Testis (tissue), 3 donors: ENCODE measurements around the gene LRRC27. TPM values are rescaled to one million over a fixed set of nuclear protein-coding genes. Genes with fewer than 3 reads are reported as not detected.

Experiments
- DNase-seq: peaks from one replicate; pipeline ENCODE4 v3.0.0-alpha.2; 2019
- H3K27ac ChIP-seq, 2 donors: fragments of 200-600 bp; sonication (generic); one replicate each; pipeline ENCODE4 v1.5.1; 2019
- H3K27me3 ChIP-seq: fragments of 200-600 bp; sonication (generic); one replicate; pipeline ENCODE4 v1.5.1; 2019
- H3K36me3 ChIP-seq: fragments of 200-600 bp; sonication (generic); one replicate; pipeline ENCODE4 v1.5.1; 2017; ENCODE audit warnings: low read depth; ENCODE audit errors: missing control alignments
- H3K4me1 ChIP-seq: fragments of 200-600 bp; sonication (generic); one replicate; pipeline ENCODE4 v1.5.1; 2019
- H3K4me3 ChIP-seq, 2 donors: fragments of 200-600 bp; sonication (generic); one replicate each; pipeline ENCODE4 v1.5.1; 2017 to 2019
- H3K9me3 ChIP-seq: fragments of 200-600 bp; sonication (generic); one replicate; pipeline ENCODE4 v1.5.1; 2017
- CTCF ChIP-seq, 3 experiments: fragments of 450-650 bp in 2 of 3; fragments of 200-600 bp in 1 of 3; sonication (generic) in 1 of 3; IDR thresholded peaks; one replicate each; pipeline ENCODE4 v1.5.1; 2016 to 2019; ENCODE audit warnings: antibody characterized with exemption in 3 of 3, mild to moderate bottlenecking in 2 of 3, moderate library complexity in 1 of 3
- POLR2A ChIP-seq: fragments of 450-650 bp; IDR thresholded peaks from one replicate; pipeline ENCODE4 v1.6.1; 2017; ENCODE audit warnings: antibody characterized with exemption, mild to moderate bottlenecking, moderate library complexity
- WGBS, 2 donors: methylation state at CpG; one replicate each; pipeline ENCODE4 v1.1.5; 2018; 5-methylcytosine and 5-hydroxymethylcytosine counted together
- intact Hi-C: fragments of 100-400 bp; cut with DNase I; formaldehyde crosslinking; loops from one replicate; pipeline ENCODE4 v1.15.1; 2023; ENCODE audit warnings: low total_unique reads
- polyA plus RNA-seq: library from polyadenylated mRNA; stranded (reverse); fragments of 350-450 nt; fragmentation: Illumina TruSeq; extraction: RNeasy Lipid Tissue Mini Kit (QIAGEN cat#74804); gene quantifications from one replicate; pipeline ENCODE4 v1.2.3, GENCODE V29; 2014; ENCODE audit warnings: low read depth, low replicate concordance; ENCODE audit not compliant: insufficient read depth
- total RNA-seq, 2 donors: library from RNA; depleted of rRNA; stranded (reverse); fragments of >200 nt; gene quantifications; one replicate each; pipeline ENCODE4 v1.2.3, GENCODE V29; 2016

LRRC27 gene
- total and polyA plus RNA-seq, 3 donors from 2014 or later = 49.4 to 164 (median 110) TPM

GRCh38 chr10:132425029-132425756 is 93.2 kb downstream of the LRRC27 start:
- TF ChIP-seq CTCF (IDR thresholded peaks at IDR 0.05) (no peak), POLR2A (no peak)
- Histone ChIP-seq H3K4me1 (peaks cover 30% of the 10 kb centered on the region), H3K9me3 (no peaks in the 10 kb centered on the region), H3K4me3 (no peak overlapping the region), H3K36me3 (no peaks in the 10 kb centered on the region), H3K27me3 (no peaks in the 10 kb centered on the region), H3K27ac (no peak overlapping the region)
- WGBS, 2 donors = 88 to 93% methylated on average over 22 to 61 of the region's 61 CpGs
- intact Hi-C loops = no loop called here
- DNase-seq = no peak

GRCh38 chr10:132425757-132426155 is 93.8 kb downstream of the LRRC27 start:
- Histone ChIP-seq H3K27me3 (no peaks in the 10 kb centered on the region), H3K4me3 (no peak overlapping the region), H3K27ac (no peak overlapping the region), H3K36me3 (no peaks in the 10 kb centered on the region), H3K9me3 (no peaks in the 10 kb centered on the region), H3K4me1 (peaks cover 25% of the 10 kb centered on the region)
- no peak for TF ChIP-seq CTCF (IDR thresholded peaks at IDR 0.05)
- TF ChIP-seq POLR2A = no peak
- no peak for DNase-seq
- intact Hi-C loops = no loop called here
- 86 to 87% methylated on average over 5 to 9 of the region's 9 CpGs for WGBS, 2 donors

GRCh38 chr10:132427006-132427771 is 95.2 kb downstream of the LRRC27 start:
- Histone ChIP-seq H3K27me3 (no peaks in the 10 kb centered on the region), H3K27ac (no peak overlapping the region), H3K9me3 (no peaks in the 10 kb centered on the region), H3K36me3 (no peaks in the 10 kb centered on the region), H3K4me3 (no peak overlapping the region), H3K4me1 (peaks cover 10% of the 10 kb centered on the region)
- 91 to 93% methylated on average over 10 of the region's 10 CpGs for WGBS, 2 donors
- intact Hi-C loops = no loop called here
- TF ChIP-seq POLR2A (no peak), CTCF (IDR thresholded peaks at IDR 0.05) (no peak)
- no peak for DNase-seq

- WGBS, 2 donors = 92 to 93% methylated on average over 2 of the region's 2 CpGs
- TF ChIP-seq CTCF (IDR thresholded peaks at IDR 0.05) = no peak
- TF ChIP-seq POLR2A = no peak
- Histone ChIP-seq H3K4me1 (peaks cover 6% of the 10 kb centered on the region), H3K9me3 (no peaks in the 10 kb centered on the region), H3K36me3 (no peaks in the 10 kb centered on the region), H3K27me3 (no peaks in the 10 kb centered on the region), H3K27ac (no peak overlapping the region), H3K4me3 (no peak overlapping the region)
- no peak for DNase-seq
- intact Hi-C loops = no loop called here
These were observed 96.0 kb downstream of the LRRC27 start for GRCh38 chr10:132427939-132428367.
